GM18520 (cell line): ENCODE measurements around the gene PFDN1.

Experiments
- ATAC-seq: cut with Tn5 transposase; IDR thresholded peaks from one replicate; pipeline ENCODE4 v1.9.1; 2021; ENCODE audit not compliant: unreplicated experiment

The PFDN1 gene

DNA sequence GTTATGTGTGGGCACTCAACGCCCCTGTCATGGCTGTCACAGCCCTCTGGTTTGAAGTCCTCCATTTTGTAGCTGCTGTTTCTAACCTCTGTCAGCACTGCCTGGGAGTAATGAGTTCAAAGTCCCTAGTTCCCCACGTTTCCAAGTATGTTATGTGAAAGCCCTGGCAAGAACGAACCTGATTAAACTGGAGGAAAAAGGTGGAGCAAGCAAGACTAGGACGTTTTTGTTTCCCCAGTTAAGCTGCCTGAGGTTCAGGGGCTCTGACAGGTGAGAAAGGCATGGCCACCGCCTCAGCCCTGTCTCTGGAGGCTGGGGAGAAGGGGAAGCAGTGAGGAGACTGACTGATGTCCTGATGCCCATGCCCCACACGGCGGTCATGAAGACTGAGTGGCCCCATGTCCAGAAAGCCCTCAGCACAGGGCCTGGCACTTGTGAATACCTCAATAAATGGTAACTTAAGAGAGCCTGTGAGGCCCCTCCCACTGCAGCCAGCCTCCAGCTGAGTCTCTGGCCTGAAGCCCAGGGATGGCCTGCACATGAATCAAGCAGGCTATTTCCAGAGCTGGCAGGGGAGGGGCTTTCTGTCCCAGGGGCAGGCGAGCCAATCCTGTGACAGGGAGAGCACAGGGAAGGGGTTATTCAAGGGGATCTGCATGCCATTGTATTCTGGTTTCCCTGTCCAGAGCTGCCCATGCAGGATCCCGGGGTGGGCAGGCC is 61.8 kb downstream of the PFDN1 start:
- no peak for ATAC-seq

DNA sequence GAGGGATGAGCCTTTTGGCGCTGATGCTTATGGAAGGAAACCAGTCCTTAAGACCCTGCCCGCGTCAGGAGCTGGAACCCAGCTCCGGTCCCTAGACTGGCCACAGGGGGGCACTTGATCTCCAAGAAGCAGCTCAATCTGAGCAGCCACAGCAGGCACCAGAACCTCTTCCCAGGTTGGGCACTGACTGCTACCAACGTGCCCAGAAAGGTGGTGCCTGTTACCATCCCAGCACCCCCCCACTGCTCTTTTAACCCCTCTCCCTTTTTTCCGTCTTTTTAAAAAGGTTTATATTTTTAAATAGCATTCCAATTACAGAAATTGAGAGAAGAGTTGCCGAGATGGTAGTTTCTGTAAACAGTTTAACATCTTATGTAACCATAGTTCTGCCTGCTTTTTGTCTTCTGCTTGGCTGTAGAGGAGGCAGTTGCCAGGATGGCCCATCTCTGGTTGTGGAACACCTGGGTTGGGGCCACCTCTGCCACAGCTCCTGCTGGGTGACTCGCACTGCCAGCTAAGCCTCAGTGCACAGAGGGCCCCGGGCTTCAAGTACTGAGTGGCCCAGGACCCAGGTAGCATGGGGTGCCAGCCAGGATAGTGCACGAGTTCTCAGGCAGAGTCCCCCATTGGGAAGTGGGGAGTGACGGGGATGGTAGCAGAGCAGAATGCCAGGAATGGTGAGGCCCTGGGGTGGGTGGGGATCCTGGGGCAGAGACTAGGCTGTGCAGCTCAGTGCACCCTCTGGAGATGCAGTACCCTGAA is 62.8 kb downstream of the PFDN1 start:
- no peak for ATAC-seq

- ATAC-seq, result no peak
Measured at GRCh38 chr5:140239461-140239860, 63.4 kb downstream of the PFDN1 start.

GRCh38 chr5:140238756-140239155 is 64.1 kb downstream of the PFDN1 start:
- ATAC-seq, result no peak

DNA sequence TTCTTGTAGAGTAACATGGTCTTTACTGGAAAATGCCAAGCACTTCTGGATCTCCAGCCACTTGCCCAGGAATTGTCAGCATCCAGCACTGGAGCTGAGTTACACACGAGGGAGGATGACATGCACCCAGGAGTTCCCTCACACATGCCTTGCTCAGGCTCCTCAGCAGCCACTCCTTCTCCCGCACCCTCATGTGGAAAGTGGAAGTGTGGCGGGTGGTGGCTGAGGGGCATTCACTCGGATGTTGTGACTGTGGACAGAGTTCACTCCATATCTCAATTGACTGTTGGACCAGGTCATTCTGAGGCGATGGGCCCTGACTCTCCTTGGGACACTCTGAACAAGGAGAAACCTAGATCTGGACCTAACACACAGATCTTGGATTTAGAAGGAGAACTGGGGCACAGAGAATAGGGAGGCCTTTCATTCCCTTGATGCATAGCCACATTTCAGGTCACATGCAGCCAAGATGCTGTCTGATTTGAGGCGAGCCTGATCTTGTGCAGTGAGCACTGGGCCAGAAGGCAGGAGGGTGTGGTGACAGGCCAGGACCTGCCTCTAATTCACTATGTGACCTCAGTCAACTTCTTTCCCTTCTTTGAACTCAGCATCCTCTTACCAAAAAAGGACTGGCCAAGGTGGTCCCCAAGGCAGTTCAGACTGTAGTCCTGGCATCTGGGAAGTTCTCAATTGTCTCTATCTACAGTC is 65.9 kb downstream of the PFDN1 start:
- ATAC-seq, result no peak

GRCh38 chr5:140235791-140236551 is 66.9 kb downstream of the PFDN1 start:
- no peak for ATAC-seq

DNA sequence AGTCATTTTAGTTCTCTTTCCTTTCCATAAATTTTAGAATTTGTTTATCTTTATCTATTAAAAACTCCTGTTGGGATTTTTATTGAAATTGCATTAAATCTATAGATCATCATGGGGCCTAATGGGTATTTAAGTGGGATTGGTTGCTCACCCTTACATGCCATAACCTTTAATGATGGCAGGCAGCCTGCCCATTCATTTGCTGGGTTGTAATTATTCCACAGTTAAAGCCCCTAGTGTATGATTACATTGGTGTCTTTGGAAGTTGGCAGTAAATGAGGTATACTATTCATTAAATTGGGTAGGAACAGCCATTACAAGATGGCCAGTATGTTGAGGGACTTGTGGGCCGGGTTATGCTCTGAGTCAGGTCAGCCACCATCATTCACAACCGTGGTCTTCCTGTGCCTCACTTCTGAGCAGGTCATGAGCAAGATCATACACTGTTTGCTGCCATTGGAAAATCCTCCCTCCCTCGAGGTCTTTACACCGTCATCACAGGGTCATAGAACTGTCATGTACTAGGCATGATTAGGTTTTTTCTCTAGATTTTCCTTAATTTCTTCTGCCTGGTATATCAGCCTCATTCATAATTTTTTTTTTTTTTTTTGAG is 68.4 kb downstream of the PFDN1 start:
- no peak for ATAC-seq

GRCh38 chr5:140232731-140233130 is 70.2 kb downstream of the PFDN1 start:
- ATAC-seq, result no peak

- no peak for ATAC-seq
Measured at GRCh38 chr5:140230373-140230772, 72.5 kb downstream of the PFDN1 start.

DNA sequence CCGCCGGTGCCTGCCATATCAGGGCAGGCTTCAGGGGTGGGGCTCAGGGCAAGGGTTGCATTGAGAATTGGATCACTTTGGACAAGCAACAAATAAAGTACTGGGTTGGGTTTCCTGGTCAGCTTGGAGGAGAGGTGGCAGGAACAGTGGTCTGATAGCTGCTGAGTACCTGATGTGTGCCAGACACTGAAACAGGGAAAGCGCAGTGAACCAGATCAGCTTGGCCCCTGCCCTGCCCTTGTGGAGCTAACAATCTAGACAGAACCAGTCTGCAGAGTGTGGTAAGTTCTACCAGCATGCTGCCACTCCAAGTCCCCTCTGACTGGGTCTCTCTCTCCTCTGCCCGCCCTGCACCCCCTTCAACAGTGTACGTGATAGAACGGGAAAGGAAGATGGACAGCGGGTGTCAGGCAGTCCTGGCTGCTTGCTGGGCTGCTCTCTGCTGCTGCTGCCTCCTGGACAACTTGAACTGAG is 74.5 kb downstream of the PFDN1 start:
- no peak for ATAC-seq

DNA sequence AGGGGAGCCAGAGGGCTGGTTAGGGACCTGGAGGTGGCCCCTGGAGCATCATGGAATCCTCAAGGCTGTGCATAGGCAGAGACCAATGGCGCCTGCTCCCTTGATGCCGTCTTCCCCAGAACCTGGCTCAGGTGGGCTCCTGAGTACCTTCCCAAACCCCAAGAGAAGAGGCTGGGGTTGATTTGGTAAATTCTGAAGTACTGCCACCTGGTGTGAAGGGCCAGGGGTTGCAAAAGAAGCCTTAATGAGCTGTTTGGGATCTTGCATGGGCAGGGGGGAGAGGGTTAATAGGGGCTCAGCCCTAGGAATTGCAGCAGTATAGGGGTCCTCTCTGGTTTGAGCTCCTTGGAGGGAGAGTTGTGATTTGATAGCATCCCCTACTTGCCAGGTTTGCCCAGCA is 75.9 kb downstream of the PFDN1 start:
- no peak for ATAC-seq

DNA sequence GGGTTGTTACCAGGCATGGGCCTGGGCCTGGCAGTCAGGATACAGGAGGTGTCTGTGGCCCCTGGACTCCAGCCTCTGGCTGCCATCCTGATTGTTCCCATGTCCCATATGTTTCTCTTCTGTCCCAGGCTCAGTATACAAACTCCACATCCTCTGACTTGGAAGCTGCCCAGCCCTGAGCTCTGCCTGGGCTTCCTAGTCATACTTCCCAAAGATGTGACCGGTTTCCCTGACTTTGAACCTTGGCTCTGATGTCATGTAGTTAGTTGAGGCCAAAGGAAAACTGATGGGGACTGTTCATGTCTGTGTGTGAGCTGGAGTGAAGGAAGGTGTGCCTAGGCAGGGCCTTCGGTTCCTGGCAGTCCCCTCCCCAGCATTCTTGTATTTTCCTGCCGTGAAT is 77.5 kb downstream of the PFDN1 start:
- ATAC-seq, result no peak

DNA sequence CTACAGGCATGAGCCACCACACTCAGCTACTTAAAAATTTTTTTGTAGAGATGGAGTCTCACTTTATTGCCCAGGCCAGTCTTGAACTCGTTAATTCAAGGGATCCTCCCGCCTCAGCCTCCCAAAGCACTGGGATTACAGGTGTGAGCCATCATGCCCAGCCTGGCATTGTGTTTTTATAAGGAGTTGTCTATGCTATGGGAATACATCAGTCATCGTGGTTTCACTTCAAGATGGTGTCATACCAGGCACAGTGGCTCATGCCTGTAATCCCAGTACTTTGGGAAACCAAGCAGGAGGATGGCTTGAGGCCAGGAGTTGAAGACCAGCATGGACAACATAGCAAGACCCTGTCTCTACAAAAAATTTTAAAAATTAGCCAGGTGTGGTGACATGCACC is 78.2 kb downstream of the PFDN1 start:
- no peak for ATAC-seq

DNA sequence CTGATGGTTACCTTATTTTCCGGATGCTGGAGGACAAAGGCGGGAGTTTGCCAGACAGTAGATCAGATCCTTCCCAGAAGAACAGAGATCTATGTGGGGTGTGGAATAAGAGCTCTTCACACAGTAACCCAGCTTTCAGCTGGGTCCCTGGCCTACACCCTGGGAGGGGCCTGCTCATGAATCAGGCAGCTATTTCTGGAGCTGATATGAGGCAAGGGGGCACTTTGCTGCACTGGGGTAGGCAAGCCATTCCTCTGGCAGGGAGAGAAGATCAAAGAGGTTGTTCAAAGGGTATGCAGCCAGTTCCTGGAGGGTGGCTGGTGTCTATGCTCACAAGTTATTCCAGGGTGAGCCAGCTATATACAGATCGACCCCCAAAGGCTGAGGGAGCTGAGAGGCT is 79.3 kb downstream of the PFDN1 start:
- ATAC-seq, result no peak

DNA sequence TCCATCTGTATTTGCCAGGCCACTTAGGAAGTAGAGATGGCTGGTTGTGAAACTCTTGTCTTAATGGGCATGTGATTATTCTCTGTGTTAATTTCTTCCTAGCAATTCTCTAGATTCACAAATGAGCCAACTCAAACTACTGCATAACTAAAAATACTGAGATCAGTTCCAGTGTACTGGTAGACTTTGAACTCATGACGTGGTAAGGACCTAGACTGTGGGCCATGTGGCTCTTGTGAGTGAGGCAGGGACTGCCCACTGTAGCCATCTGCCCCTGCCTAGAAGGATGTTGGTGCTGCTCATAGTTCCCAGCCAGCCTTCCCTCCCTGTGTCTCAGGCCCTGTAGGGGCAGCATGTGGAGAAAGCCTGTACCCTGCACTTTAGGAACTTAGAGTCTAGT is 80.5 kb downstream of the PFDN1 start:
- ATAC-seq, result no peak

DNA sequence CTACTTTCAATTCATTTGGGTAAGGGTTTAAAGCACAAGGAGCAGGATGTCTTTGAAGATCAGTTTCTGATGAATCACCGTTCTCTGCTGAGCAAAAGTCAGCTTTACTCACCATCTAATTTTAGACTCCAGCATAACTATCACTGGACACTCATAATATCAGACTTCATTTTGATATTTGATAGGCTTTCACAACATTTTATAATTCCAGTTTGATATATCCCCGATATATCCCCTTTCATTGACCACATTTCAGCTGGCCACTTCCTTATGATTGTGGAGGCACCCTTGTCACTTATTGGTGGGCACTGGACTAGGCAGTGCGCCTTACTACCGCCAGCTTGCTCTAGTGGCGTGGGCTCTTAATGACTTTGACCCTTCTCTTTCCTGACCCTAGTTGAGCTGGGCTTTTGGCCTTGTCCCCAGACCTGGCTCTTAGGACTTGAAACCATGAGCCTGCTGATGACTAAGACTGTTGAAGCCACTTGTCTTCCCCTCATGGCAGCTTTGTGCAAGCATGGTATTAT is 81.1 kb downstream of the PFDN1 start:
- no peak for ATAC-seq

GRCh38 chr5:140220698-140221064 is 82.2 kb downstream of the PFDN1 start:
- no peak for ATAC-seq

GRCh38 chr5:140220032-140220697 is 82.7 kb downstream of the PFDN1 start:
- ATAC-seq, result peak; percentile 49

DNA sequence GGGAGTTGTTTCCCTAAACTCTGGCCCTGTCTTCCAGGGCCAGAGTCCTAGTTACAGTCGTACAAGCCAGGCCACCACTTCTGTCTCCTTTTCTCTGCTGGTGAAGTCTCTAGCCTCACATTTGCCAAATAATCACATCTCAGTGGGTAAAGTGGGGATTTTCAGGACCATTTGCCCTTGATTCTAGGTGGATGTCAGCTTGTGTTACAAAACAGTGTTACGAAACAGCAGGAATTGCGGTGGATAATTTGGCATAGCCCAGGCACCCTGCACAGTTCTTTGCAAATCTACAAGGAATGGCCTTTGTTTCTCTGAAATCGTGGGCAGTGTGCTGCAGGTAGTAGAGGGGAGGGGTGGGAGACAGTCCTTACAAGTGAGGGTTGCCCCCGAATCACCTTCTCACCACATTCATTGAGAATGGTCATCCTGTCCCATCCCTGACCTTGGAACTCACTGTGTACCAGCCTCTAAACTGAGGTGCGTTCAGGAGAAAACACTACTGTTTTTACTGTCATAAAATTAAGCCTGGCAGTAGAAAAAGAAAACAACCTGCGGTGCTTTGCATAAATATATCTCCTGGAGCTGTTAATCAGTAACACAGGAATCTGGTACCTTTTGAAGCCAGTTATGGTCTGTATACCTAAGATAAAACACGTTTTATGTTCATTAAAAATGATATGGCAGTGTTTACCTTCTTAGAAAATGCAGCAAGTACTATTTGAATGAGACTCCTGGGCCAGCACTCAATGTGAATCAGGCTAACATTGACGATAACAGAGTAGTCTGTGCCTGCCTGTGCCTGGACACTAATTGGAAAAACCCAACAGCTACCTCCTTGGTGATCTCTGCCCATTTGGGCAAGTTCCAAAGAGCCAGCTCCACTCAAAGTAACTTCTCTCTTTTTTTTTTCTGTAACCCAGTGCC is 83.6 kb downstream of the PFDN1 start:
- ATAC-seq, result peak; percentile 4
